H1 (cell line): ENCODE results near the gene FMC1. TPM values are rescaled to one million over a fixed set of nuclear protein-coding genes. Genes with fewer than 3 reads are reported as not detected.

Experiments used
- BCL11A ChIP-seq, 2 experiments: IDR thresholded peaks; one replicate each; pipeline ENCODE4 v1.6.1; 2011; ENCODE audit warnings: low read depth in 2 of 2, low read length in 2 of 2, mild to moderate bottlenecking in 2 of 2
- CTBP2 ChIP-seq: IDR thresholded peaks from 2 replicates; pipeline ENCODE4 v1.7.0; 2011; ENCODE audit warnings: borderline replicate concordance, mild to moderate bottlenecking, moderate library complexity, mixed read lengths, low read length; ENCODE audit not compliant: insufficient read depth, insufficient read length
- POLR2A ChIP-seq, 2 experiments: IDR thresholded peaks; 1 replicate in 1 of 2; 2 replicates in 1 of 2; pipeline ENCODE4 v1.6.1; 2011; ENCODE audit warnings: low read depth in 2 of 2, low read length in 2 of 2, mild to moderate bottlenecking in 2 of 2; ENCODE audit errors: control extremely low read depth in 1 of 2
- RXRA ChIP-seq: IDR thresholded peaks from 2 replicates; pipeline ENCODE4 v1.6.1; 2011; ENCODE audit warnings: low read depth, mild to moderate bottlenecking, low read length, moderate library complexity; ENCODE audit not compliant: insufficient read depth
- SIN3A ChIP-seq, 2 experiments: IDR thresholded peaks in 1 of 2; conservative IDR thresholded peaks in 1 of 2; 2 replicates each; pipeline ENCODE4 v1.6.1; 2011 to 2012; ENCODE audit warnings: low read length in 2 of 2, improper control_type of control experiment in 1 of 2, low read depth in 1 of 2, mild to moderate bottlenecking in 1 of 2
- SP4 ChIP-seq: IDR thresholded peaks from 2 replicates; pipeline ENCODE4 v1.6.1; 2012; ENCODE audit warnings: low read length, inconsistent platforms
- TAF7 ChIP-seq: optimal IDR thresholded peaks from 2 replicates; pipeline ENCODE3; 2011; ENCODE audit warnings: low read depth, mild to moderate bottlenecking, inconsistent platforms, low read length, moderate library complexity, borderline replicate concordance
- polyA plus RNA-seq, 7 experiments: library from polyadenylated mRNA; depleted of rRNA in 3 of 7; stranded (reverse) in 5 of 7; unstranded in 2 of 7; fragments of >200 nt in 5 of 7; fragments of 200-250 nt in 2 of 7; gene quantifications; 1 replicate in 5 of 7; 2 replicates in 1 of 7; 4 replicates in 1 of 7; pipeline versions ENCODE4 v1.2.1 to v1.2.3, GENCODE V29; 2011 to 2013; ENCODE audit warnings: missing spikeins in 2 of 7, mixed read lengths in 2 of 7
- total RNA-seq: library from RNA; stranded (reverse); fragmentation: NEBNext Ultra II Directional; extraction: Animal tissue kit (Norgen Biotek cat#: 25700); gene quantifications from 2 replicates; pipeline ENCODE4 v1.2.1, GENCODE V29; 2021
- TF ChIP-seq, protein P1 (sequence below): IDR thresholded peaks from 2 replicates; pipeline ENCODE4 v1.6.1; 2011; ENCODE audit warnings: low read depth, mild to moderate bottlenecking, low read length; ENCODE audit not compliant: insufficient read depth
- TF ChIP-seq, protein P2 (sequence below): fragments of 300-600 bp; sonication (generic); IDR thresholded peaks from 2 replicates; pipeline ENCODE4 v1.7.1; 2012; ENCODE audit warnings: low read length, moderate library complexity, mild to moderate bottlenecking, inconsistent platforms; ENCODE audit not compliant: insufficient replicate concordance

The FMC1 gene
- total and polyA plus RNA-seq, 2 of the 8 experiments (the other 6 are each of a cell fraction or from before 2014, with no cell fraction given) = 15.8 to 28.4 TPM

DNA sequence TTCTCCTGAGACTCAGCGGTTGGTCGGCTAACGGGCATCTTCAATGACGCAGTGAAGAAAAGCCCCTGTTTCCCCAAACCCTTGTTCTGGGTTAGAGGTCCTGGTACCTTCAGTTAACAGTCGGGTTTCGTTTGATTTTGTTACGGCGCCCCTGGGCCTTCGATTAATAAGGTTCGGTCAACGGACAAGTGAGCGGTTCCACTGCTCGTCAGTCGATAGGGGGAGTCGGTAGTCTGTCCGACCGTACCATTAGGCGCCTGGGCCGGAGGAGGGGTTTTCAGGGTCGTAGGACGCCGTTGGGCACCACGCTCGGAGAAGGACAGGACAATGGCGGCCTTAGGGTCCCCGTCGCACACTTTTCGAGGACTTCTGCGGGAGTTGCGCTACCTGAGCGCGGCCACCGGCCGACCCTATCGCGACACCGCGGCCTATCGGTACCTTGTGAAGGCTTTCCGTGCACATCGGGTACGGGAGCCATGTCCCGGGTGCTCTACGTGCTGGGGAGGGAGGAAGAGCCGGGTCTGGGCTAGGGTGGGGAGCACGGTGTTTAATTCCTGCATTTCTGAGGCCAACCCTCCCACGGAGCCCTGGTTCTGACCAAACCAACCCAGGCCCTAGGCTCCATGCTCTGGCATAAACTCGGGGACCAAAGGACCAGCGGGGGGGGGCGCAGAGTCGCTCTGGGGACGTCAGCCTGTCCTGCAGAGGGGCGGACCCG, at the start of gene FMC1 (continued):
- TF ChIP-seq, protein P1, sequence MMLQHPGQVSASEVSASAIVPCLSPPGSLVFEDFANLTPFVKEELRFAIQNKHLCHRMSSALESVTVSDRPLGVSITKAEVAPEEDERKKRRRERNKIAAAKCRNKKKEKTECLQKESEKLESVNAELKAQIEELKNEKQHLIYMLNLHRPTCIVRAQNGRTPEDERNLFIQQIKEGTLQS = peak; percentile 40; the same call in 1 of the 2 replicates
- TF ChIP-seq POLR2A (IDR thresholded peaks at IDR 0.05; ENCODE audit: control extremely low read depth in 1 of 2, low read depth in 2 of 2, low read length in 2 of 2) = peak; percentile 82 to 94
- TF ChIP-seq SIN3A (conservative IDR thresholded peaks at IDR 0.05 in 1 of 2, IDR thresholded peaks at IDR 0.05 in 1 of 2; ENCODE audit: low read depth in 1 of 2, low read length in 2 of 2) = no peak; a peak in 1 of 4 replicates
- TF ChIP-seq RXRA = no peak
- peak; percentile 56; the same call in 1 of the 2 replicates for TF ChIP-seq SP4
- TF ChIP-seq, protein P2, sequence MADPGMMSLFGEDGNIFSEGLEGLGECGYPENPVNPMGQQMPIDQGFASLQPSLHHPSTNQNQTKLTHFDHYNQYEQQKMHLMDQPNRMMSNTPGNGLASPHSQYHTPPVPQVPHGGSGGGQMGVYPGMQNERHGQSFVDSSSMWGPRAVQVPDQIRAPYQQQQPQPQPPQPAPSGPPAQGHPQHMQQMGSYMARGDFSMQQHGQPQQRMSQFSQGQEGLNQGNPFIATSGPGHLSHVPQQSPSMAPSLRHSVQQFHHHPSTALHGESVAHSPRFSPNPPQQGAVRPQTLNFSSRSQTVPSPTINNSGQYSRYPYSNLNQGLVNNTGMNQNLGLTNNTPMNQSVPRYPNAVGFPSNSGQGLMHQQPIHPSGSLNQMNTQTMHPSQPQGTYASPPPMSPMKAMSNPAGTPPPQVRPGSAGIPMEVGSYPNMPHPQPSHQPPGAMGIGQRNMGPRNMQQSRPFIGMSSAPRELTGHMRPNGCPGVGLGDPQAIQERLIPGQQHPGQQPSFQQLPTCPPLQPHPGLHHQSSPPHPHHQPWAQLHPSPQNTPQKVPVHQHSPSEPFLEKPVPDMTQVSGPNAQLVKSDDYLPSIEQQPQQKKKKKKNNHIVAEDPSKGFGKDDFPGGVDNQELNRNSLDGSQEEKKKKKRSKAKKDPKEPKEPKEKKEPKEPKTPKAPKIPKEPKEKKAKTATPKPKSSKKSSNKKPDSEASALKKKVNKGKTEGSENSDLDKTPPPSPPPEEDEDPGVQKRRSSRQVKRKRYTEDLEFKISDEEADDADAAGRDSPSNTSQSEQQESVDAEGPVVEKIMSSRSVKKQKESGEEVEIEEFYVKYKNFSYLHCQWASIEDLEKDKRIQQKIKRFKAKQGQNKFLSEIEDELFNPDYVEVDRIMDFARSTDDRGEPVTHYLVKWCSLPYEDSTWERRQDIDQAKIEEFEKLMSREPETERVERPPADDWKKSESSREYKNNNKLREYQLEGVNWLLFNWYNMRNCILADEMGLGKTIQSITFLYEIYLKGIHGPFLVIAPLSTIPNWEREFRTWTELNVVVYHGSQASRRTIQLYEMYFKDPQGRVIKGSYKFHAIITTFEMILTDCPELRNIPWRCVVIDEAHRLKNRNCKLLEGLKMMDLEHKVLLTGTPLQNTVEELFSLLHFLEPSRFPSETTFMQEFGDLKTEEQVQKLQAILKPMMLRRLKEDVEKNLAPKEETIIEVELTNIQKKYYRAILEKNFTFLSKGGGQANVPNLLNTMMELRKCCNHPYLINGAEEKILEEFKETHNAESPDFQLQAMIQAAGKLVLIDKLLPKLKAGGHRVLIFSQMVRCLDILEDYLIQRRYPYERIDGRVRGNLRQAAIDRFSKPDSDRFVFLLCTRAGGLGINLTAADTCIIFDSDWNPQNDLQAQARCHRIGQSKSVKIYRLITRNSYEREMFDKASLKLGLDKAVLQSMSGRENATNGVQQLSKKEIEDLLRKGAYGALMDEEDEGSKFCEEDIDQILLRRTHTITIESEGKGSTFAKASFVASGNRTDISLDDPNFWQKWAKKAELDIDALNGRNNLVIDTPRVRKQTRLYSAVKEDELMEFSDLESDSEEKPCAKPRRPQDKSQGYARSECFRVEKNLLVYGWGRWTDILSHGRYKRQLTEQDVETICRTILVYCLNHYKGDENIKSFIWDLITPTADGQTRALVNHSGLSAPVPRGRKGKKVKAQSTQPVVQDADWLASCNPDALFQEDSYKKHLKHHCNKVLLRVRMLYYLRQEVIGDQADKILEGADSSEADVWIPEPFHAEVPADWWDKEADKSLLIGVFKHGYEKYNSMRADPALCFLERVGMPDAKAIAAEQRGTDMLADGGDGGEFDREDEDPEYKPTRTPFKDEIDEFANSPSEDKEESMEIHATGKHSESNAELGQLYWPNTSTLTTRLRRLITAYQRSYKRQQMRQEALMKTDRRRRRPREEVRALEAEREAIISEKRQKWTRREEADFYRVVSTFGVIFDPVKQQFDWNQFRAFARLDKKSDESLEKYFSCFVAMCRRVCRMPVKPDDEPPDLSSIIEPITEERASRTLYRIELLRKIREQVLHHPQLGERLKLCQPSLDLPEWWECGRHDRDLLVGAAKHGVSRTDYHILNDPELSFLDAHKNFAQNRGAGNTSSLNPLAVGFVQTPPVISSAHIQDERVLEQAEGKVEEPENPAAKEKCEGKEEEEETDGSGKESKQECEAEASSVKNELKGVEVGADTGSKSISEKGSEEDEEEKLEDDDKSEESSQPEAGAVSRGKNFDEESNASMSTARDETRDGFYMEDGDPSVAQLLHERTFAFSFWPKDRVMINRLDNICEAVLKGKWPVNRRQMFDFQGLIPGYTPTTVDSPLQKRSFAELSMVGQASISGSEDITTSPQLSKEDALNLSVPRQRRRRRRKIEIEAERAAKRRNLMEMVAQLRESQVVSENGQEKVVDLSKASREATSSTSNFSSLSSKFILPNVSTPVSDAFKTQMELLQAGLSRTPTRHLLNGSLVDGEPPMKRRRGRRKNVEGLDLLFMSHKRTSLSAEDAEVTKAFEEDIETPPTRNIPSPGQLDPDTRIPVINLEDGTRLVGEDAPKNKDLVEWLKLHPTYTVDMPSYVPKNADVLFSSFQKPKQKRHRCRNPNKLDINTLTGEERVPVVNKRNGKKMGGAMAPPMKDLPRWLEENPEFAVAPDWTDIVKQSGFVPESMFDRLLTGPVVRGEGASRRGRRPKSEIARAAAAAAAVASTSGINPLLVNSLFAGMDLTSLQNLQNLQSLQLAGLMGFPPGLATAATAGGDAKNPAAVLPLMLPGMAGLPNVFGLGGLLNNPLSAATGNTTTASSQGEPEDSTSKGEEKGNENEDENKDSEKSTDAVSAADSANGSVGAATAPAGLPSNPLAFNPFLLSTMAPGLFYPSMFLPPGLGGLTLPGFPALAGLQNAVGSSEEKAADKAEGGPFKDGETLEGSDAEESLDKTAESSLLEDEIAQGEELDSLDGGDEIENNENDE = no peak
- TF ChIP-seq TAF7 = peak; percentile 48
- TF ChIP-seq BCL11A (IDR thresholded peaks at IDR 0.05; ENCODE audit: low read depth in 2 of 2, low read length in 2 of 2) = no peak
- TF ChIP-seq CTBP2 = no peak
